Epidermal melanocyte (primary cell): Measurements from ENCODE around the gene ASB4.
"Not testable (repeated sequence)": the region's sequence is repeated elsewhere in the genome, so short reads cannot be mapped to it uniquely, and the experiment has no call there.

Source experiments
- DNase-seq: peaks from one replicate; pipeline ENCODE4 v3.0.0; 2011; ENCODE audit warnings: low spot score; ENCODE audit not compliant: insufficient read length

Gene ASB4

GRCh38 chr7:95485391-95486123 lies at the start of gene ASB4:
Gene ASB4, plus strand, starts transcription at chr7:95485943. Its CDS starts 29 bp downstream, at chr7:95485972.
- no peak for DNase-seq

GRCh38 chr7:95436407-95436806 lies 49.3 kb upstream of the ASB4 start:
- no peak for DNase-seq

GRCh38 chr7:95440394-95441038 lies 45.2 kb upstream of the ASB4 start:
- DNase-seq, result no peak

GRCh38 chr7:95441042-95441823 lies 44.5 kb upstream of the ASB4 start:
- DNase-seq, result no peak

- no peak for DNase-seq
Observed at GRCh38 chr7:95444796-95445195, 40.9 kb upstream of the ASB4 start.

- no peak for DNase-seq
Observed at GRCh38 chr7:95446618-95447017, 39.1 kb upstream of the ASB4 start.

GRCh38 chr7:95454438-95455045 lies 31.2 kb upstream of the ASB4 start:
- no peak for DNase-seq

GRCh38 chr7:95457947-95458346 lies 27.8 kb upstream of the ASB4 start:
- no peak for DNase-seq

GRCh38 chr7:95460653-95461052 lies 25.1 kb upstream of the ASB4 start:
- not testable (repeated sequence) for DNase-seq

- no peak for DNase-seq
Observed at GRCh38 chr7:95467912-95468607, 17.7 kb upstream of the ASB4 start.

- DNase-seq, result no peak
Observed at GRCh38 chr7:95469187-95469586, 16.6 kb upstream of the ASB4 start.

GRCh38 chr7:95469848-95470247 lies 15.9 kb upstream of the ASB4 start:
- no peak for DNase-seq

GRCh38 chr7:95470452-95470851 lies 15.3 kb upstream of the ASB4 start:
- DNase-seq, result no peak

- DNase-seq, result no peak
Observed at GRCh38 chr7:95471071-95471470, 14.7 kb upstream of the ASB4 start.

- no peak for DNase-seq
Observed at GRCh38 chr7:95472581-95473161, 13.1 kb upstream of the ASB4 start.

- no peak for DNase-seq
Observed at GRCh38 chr7:95473276-95473985, 12.3 kb upstream of the ASB4 start.

- no peak for DNase-seq
Observed at GRCh38 chr7:95476072-95476847, 9.5 kb upstream of the ASB4 start.

GRCh38 chr7:95476904-95477594 lies 8.7 kb upstream of the ASB4 start:
- peak; percentile 52 for DNase-seq
